COLO668 (cell line): Measurements from ENCODE around the gene PCID2.

Experiments
- DNase-seq: peaks from one replicate; lab custom pipeline; 2025; ENCODE audit not compliant: unreplicated experiment; lab: John Stamatoyannopoulos, UW

The PCID2 gene

DNA sequence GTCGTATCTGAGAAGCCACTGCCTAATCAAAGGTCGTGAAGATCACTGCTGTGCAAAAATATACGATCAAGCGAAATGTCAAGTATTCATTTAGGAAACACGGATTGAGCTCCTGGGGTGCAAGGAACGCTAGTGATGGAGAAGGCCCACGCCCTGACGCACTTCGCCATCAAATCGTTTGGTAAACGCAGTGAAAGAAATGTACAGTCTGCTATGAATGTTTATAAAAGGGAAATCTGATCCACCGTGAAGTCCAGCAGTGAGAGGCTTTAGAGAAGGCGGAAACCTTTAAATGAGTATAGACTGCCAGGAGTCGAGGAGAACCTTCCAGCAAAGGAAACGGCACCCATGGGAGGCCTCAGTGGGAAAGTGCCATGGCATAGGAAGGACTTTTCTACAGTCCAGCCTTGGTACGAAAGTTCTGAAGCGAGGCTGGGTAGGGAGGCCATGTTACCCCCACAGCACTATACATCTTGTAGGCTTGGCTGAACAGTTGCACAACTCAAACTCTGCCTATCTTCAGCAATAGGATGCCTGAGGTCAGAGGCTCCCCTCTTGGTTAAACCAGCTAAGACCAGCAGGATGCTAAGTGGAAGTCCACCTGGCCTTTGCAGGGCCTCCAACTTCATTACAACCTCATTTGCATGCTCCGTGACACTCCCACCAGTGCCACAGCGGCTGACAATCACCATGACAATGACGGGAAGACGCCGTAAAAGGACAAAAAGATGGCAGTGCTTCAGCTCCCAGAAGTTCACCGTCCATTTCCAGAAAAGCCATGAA is 20.4 kb downstream of the PCID2 start:
- DNase-seq: no peak

DNA sequence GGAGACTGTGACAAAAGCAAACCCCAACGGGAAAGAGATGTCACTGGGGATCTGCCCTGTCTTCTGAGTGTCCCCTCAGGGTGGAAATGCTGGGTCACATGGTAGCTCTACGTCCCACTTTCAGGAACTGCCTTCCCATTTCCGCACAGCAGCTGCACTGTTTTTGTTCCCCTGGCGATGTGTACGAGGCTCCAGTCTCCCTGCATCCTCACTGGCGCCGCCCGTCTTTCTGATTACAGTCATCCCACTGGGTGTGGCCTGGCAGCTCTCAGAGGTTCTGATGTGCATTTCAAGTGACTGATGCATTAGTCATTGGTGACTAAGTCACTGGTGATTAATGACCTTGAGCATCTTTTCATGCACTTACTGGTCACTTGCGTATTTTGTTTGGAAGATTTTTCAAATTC is 21.2 kb downstream of the PCID2 start:
- peak; percentile 58 for DNase-seq

DNA sequence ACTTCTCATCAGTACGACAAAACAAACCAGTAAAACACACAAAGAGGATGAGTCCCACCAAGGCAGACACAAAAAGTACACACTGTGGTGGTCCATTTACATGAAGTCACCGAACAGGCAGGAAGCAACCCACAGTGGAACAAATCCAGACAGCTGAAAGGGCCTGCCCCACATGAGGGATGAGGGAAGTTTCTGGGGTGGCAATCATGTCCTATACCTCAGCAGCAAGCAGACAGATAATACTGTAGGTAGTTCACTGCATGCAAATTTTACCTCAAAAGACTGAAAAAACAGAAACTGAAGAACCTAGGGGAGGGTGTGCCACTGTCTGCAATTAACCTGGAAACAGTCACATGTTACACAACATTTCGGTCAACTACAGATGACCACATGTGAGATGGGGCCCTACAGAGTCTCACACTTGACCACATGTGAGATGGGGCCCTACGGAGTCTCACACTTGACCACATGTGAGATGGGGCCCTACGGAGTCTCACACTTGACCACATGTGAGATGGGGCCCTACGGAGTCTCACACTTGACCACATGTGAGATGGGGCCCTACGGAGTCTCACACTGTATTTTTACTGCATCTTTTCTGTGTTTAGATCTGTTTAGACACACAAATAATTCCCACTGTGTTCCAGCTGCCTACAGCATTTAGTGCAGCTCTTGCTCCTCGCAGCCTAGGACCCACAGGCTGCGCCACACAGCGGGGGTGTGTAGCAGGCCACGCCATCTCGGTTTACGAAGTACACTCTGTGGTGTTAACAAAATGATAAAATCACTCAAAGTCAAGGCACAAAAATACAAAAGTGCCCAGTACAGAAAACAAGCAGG is 22.2 kb downstream of the PCID2 start:
- DNase-seq: no peak

DNA sequence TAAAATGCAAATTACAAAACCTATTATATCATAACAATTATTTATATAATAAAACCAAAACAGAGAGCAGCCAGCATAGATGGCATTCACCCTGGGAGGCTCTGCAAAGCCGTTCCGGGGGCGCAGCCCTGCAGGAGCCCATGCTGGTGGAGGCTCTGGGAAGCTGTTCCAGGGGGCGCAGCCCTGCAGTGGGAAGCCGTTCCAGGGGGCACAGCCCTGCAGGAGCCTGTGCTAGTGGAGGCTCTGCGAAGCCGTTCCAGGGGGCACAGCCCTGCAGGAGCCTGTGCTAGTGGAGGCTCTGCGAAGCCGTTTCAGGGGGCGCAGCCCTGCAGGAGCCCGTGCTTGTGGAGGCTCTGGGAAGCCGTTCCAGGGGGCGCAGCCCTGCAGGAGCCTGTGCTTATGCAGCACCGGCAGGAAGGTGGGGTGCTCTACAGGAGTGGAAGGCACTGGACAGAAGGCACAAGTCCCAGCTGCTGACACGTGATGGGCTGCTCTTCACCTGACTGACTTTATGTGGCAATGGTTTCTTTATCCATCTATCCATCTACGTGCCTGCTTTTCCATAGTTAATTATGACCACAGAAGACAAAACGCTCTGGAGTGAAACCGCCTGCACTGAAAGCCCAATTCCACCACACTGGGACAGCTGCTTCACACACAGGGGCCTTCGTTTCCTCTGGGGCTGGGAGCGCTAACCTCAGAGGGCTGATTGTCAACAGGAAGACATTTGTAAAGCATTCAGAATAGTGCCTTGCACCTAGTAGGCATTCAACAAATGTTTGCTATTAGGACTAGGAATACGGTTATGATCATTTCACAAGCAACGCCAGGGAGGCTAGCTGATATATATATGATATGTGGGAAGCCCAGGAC is 23.7 kb downstream of the PCID2 start:
- DNase-seq: no peak

DNA sequence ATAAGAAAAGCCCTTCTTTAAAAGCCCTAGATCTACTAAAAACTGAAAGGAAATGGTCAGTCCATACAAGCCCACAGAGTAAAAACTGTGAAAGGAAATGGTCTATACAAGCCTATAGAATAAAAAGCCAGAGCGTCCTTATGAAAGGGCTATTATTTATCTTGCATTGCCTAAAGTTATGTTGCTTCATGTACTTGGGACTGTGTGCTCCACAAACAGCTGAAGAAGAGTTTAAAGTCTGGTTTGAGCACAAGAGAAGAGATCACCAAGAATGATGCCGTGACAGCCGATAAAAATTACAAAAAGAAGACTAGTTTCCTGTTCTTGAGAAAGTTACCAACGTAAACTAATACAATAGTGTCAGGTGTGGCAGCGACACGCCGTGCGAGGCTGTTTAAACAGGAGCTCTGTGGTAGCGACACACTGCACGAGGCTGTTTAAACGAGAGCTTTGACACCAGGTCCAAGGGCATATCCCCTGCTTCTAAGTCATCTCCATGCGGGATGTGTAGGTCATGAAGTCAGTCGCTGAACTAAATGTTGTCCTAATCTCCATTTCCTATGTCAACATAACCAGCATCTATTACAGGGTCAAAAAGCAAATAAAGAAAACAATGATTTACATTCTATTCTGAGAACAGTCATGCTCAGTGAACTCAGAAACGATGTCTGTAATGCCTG is 24.9 kb downstream of the PCID2 start:
- DNase-seq: no peak

DNA sequence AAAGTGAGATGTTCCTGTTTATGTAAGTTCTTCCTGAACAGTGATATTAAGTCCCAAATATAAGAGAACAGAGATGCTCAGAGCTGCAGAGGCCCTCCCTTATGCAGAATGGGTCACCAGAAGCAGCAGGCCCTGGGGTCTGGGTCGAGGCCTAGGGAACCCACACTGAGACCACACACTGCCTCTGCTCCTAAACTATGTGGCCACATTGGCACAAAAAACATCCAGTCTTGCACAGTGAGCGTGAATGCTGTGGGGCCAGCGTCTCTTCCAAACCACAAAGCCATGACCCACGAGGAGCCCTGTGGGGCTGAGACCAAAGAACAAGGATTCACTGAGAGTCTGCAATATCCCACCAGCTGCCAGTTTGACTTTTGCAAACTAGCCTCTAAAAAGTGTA is 26.4 kb downstream of the PCID2 start:
- no peak for DNase-seq

DNA sequence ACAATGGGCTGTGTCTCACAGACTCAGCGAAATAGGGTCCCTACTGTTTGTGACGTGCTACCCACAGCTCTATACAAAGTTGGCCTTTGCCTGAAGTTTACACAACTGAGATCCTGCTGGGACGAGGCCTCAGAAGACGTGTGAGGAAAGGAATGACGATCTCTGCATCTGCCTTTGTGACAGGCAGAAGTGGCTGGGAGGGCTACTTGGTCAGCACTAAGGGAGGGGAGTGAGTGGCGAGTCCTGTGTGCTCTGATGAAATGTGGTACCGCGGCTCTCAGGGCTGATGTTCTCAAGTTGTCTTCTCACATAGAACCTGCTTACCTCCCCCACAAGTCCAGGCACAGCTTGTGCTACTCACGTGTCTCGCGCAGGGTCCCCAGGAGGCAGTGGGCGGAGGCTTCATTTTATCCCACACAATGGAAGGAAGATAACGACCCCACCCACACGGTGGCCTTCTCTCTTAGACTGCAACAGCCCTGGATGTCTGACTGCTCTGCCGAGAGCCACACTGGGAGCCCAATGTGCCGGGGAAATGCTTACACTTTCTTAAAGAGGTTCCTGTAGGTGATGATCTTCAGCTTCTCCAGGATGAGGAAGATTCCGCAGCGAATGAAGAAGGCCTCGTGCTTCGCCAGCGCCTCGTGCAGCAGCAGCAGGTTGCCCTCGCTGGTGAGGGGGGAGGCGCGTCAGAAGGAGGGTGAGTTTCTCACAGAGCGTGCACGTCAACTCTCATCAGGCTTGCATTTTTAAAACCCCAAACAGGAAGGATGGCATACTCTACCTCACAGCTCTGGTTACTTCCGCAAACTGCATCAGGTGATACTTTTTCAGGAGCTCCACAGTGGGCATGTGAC is 28.9 kb downstream of the PCID2 start:
- DNase-seq: no peak

DNA sequence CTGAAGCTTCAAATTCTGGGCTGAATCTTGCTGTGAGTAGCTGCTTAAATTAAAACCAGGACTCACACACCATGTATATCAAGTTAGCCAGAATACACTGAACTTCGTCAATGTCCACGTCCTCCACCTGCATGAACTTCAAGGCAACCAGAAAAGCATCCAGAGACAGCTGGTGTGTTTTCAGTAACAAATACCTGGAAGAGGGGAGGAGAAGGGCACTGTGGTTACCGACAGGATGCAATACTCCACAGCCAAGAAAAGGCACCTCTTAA is 29.6 kb downstream of the PCID2 start:
- no peak for DNase-seq

DNA sequence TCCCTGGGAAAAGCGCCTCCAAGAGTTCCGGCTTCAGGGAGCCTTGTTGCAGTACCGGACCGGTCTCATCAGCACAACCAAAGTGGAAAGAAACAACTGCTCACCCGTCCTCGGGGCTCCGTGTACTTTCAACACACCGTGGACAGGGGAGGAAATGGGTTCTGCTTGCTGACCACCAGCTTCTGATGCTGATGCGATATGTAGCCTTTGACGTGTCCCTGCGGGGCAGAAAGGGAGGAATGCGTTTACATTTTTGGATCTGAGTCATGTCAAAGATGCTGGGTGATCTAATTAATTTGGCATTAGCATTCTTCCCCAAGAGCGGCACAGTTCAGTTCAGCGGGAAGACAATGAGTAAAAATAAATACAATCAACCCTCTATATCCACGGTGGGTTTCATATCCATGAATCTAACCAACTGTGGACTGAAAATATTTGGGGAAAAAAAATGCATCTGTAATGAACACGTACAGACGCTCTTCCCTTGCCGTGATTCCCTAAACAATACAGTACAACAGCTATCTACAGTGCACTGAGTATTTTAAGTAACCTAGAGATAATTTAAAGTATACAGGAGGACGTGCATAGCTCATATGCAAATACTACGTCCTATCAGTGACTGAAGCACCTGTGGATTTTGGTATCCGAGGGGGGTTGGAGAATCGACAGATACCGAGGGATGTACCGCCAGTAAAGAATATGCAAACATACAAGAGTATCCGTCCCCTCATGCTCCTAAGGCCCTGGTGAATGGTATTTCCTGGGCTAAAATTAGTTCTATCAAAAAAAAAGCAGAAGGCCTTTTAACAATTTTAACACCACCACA is 30.2 kb downstream of the PCID2 start:
- DNase-seq: no peak

DNA sequence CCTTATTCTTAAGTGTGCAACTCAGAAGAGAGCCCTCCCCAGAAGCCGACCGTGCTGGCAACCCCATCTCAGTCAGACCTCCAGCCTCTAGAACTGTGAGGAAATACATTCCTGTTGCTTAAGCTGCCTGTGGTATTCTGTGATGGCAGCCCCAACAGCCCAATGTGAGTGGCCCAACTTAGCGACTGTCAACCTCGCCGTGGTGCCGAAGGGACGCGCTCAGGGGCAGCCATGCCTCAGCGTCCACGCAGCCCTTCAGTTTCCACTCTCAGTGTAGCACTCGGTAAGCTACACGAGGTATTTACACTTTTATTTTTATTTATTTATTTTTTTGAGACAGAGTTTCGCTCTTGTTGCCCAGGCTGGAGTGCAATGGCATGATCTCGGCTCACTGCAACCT is 31.6 kb downstream of the PCID2 start:
- no peak for DNase-seq

DNA sequence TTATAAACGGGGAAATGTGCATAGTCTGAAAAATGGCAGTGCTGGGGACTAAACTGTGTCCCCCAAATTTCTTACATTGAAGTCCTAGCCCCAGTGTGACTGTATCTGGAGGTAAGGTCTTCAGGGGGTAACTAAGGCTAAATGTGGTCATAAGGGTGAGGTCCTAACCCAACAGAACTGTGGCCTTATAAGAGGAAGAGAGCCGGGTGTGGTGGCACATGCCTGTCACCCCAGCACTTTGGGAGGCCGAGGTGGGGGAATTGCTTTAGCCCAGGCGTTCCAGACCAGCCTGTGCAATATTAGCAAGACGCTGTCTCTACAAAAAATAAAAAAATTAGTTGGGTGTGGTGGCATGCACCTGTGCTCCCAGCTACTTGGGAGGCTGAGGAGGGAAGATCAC is 32.2 kb downstream of the PCID2 start:
- DNase-seq: no peak

DNA sequence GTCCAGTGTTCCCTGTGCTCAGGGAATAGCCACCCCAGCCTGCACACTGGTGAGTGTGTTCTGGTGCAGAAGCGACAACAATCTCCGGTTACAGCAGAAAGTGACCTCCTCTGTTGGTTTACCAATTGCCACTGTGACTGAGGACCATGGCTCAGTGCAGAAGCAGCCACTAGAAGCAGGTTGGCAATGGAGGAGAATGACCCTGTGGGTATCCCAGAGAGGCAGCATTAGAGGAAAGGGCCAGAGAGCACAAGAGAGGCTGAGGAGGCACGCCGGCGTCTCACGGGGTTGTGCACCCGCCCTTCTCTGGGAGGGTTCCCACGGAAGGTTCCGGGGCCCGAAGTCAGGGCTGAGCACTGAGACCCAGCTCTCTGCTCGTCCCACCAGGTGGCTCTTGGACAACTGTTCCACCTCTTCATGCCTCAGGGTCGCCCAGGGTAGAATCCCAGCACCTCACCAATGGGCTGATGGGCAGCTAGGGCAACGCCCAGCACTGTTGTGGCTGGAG is 36.0 kb downstream of the PCID2 start:
- DNase-seq: no peak

DNA sequence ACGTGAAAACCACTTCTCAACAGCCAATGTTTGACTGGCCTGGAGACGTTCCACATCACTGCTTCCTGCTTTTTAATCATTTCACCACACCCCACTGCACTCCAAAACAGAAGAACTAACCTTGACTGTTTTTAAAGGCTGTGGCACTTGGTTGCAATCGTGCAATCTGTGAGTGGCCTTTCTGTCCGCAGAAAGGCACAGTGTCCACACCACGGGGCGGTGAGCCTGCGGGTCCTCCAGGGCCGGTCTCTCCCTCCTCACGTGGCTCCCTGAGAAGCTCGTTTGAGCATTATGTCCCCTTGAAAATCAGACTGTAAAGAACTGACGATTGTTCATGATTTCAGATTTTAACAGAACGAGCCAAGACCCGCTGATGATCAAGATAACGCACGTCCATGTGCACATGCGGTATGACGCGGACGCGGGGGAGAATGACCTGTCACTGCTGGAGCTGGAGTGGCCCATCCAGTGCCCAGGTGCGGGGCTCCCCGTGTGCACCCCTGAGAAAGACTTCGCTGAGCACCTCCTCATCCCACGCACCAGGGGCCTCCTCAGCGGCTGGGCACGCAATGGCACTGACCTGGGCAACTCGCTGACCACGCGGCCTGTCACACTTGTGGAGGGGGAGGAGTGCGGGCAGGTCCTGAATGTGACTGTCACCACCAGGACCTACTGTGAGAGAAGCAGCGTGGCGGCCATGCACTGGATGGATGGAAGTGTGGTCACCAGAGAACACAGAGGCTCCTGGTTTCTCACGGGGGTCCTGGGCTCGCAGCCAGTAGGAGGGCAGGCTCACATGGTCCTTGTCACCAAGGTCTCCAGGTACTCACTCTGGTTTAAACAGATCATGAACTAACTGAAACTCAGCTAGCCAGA is 37.0 kb downstream of the PCID2 start:
- DNase-seq: no peak

DNA sequence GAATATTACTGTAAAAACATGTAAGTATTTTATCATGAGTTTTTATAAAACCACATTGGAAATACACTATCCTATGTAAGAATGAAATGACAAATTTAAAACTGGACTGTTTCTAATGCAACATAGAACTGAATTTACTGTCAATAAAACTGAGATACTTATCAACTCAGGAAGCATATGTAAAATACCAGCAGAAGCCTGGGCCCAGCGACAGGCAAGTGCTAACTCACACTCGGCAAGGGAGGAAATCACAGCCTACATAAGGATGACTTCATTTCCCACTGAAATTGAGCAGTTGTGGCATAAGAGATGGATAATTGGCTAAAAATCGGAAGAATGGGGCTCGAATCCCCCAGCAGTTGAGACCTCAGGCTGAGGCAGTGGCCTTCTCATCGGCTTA is 38.0 kb downstream of the PCID2 start:
- DNase-seq: peak; percentile 28

DNA sequence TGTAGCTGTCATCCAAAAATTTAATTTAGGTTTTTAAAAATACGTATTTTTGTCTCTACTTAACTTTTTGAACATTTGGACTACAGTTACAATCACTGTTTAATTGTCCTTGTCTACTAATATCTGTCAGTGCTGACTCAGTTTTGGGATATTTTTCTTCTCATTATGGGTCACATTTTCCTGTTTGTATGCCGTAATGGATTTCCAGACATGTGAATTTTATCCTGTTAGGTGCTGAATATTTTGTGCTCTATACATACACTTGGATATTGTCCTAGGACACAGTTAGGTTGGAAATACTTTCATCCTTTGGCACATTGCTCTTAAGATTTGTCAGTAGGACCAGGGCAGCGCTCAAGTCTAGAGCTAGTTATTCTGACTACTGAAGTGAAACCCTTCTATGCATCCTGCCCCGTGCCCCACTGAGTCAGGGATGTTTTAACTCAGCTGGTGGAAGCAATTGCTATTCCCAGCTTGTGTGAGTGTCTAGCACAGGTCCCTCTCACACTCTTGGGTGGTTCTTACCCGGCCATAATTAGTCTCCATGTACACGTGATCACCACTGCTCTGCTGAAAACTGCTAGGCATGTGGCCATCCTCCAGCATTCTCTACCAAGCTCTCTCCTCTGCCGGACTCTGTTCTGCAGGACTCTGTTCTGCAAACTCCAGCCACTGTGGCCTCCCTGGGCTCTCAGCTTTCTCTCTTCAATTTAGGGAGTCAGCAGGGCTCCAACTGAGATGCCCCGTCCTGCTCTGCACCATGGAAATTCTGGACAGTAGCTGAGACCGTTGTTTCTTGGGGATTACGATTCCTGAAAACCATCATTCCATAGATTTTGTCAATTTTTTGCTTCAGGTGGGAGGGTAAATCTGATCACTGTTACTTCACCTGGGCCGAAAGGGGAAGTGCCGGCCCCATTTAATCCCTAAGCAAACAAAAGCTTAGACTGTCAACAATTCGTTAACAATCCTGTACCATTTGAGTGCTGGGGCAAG is 38.9 kb downstream of the PCID2 start:
- peak; percentile 55 for DNase-seq

DNA sequence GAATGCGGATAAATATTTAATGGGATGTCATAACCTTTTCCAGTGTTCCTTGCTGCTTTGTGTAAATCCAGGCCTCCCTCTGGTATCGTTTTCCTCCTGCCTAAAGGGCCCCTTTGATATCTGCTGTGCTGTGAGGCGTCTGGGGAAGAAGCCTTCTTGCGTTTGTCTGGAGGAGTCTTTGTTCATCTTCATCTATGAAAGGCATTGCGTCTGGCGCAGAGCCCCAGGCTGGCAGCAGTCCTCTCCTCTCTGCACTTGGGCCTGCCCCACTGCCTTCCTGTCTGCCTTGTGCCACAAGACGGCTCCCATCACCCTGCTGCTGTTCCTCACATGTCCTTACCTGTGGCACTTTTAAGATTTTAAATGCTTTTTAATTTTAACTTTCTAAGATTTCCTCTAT is 40.3 kb downstream of the PCID2 start:
- DNase-seq: no peak

DNA sequence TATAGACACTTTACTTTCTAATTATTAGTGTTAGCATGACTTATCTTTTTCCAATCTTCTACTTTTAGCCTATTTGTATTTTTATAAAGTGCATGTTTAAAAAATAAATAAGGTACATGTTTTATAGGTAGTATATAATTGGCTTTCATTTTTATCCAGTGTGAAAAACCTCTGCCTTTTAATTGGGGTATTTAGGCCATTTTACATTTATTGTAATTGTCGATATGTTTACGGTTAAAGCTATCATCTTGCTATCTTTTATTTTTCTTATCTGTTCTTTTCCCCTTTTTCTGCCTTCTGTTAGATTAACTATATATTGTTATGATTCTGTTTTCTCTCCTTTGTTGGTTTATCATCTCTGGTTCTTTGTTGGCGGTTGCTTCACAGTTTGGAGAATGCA is 40.9 kb downstream of the PCID2 start:
- DNase-seq: no peak
